Neural progenitor cell (in vitro differentiated cells): ENCODE data around the gene ASTN2.

ENCODE experiments used
- CTCF ChIP-seq: fragments of 200-600 bp; sonication (generic); IDR thresholded peaks from 2 replicates; pipeline ENCODE4 v1.5.1; 2017; ENCODE audit warnings: antibody characterized with exemption, mild to moderate bottlenecking
- EZH2 ChIP-seq: fragments of 200-600 bp; sonication (generic); IDR thresholded peaks from 2 replicates; pipeline ENCODE4 v1.6.1; 2017; ENCODE audit warnings: antibody characterized with exemption, mild to moderate bottlenecking, moderate library complexity
- EZH2phosphoT487 ChIP-seq: fragments of 200-600 bp; sonication (generic); IDR thresholded peaks from 2 replicates; pipeline ENCODE4 v1.6.1; 2017; ENCODE audit warnings: antibody characterized with exemption

GRCh38 chr9:116697362-116697761 is 717.5 kb downstream of the ASTN2 start:
- TF ChIP-seq CTCF (no peak), EZH2 (no peak), EZH2phosphoT487 (no peak)
